Bronchial epithelial cell (primary cell): Measurements from ENCODE around the gene KCTD16. TPM values are rescaled to one million over a fixed set of nuclear protein-coding genes. Genes with fewer than 3 reads are reported as not detected.
A peak's percentile ranks its signal among the peaks of the same experiment; 100 is the strongest.

ENCODE experiments used
- DNase-seq: peaks from one replicate; pipeline ENCODE4 v3.0.0-alpha.2; 2010; ENCODE audit warnings: low read depth
- FAIRE-seq: peaks from 2 replicates; lab custom pipeline; 2011; peaks lifted over from hg19 to GRCh38; lab: Jason Lieb, UNC
- H3K27me3 ChIP-seq: 2 replicates; pipeline ENCODE4 v1.5.1; 2011; ENCODE audit warnings: low read length; ENCODE audit not compliant: control insufficient read depth, insufficient read depth
- H3K36me3 ChIP-seq: 2 replicates; pipeline ENCODE4 v1.5.1; 2011; ENCODE audit warnings: low read length; ENCODE audit not compliant: control insufficient read depth, insufficient read depth
- H3K4me3 ChIP-seq: 2 replicates; pipeline ENCODE4 v1.5.1; 2011; ENCODE audit warnings: mild to moderate bottlenecking, low read depth, low read length, control low read depth
- CTCF ChIP-seq: IDR thresholded peaks from 2 replicates; pipeline ENCODE4 v1.5.1; 2011; ENCODE audit warnings: mild to moderate bottlenecking, moderate library complexity, low read length, control low read depth, inconsistent platforms; ENCODE audit not compliant: insufficient read depth, severe bottlenecking
- total RNA-seq: library from RNA; depleted of rRNA; stranded (reverse); fragments of >200 nt; gene quantifications from 2 replicates; pipeline ENCODE4 v1.2.1, GENCODE V29; 2014

Gene KCTD16
- total RNA-seq, 1 donor from 2014 or later = under 0.01 TPM

GRCh38 chr5:144276034-144276822 is 105.6 kb downstream of the KCTD16 start:
- Histone ChIP-seq H3K36me3 (no peaks in the 10 kb centered on the region), H3K4me3 (no peak overlapping the region), H3K27me3 (no peaks in the 10 kb centered on the region)
- no peak for FAIRE-seq
- no peak for TF ChIP-seq CTCF
- DNase-seq = no peak

GRCh38 chr5:144281784-144282183 is 111.1 kb downstream of the KCTD16 start:
- no peak for TF ChIP-seq CTCF
- Histone ChIP-seq H3K4me3 (no peak overlapping the region), H3K27me3 (no peaks in the 10 kb centered on the region), H3K36me3 (no peaks in the 10 kb centered on the region)
- DNase-seq (no peak), FAIRE-seq (no peak)

- H3K36me3 ChIP-seq = no peaks in the 10 kb centered on the region
- no peak for TF ChIP-seq CTCF
- DNase-seq (no peak), FAIRE-seq (no peak)
- no peak overlapping the region for H3K4me3 ChIP-seq
- no peaks in the 10 kb centered on the region for H3K27me3 ChIP-seq
Observed at GRCh38 chr5:144284036-144284435, 113.4 kb downstream of the KCTD16 start.

GRCh38 chr5:144284931-144285502 is 114.3 kb downstream of the KCTD16 start:
- Histone ChIP-seq H3K36me3 (no peaks in the 10 kb centered on the region), H3K27me3 (no peaks in the 10 kb centered on the region), H3K4me3 (no peak overlapping the region)
- no peak for TF ChIP-seq CTCF
- DNase-seq (no peak), FAIRE-seq (peak; percentile 28)

- no peak for TF ChIP-seq CTCF
- Histone ChIP-seq H3K4me3 (no peak overlapping the region), H3K36me3 (no peaks in the 10 kb centered on the region), H3K27me3 (no peaks in the 10 kb centered on the region)
- no peak for DNase-seq
- FAIRE-seq = no peak
Observed at GRCh38 chr5:144289277-144289676, 118.6 kb downstream of the KCTD16 start.
